SKM-1 treated with dmso at 0.1 percent for 144 hours (cell line): ENCODE measurements around the gene PPP1R14B.

Experiments used
- DNase-seq: peaks from one replicate; lab custom pipeline; 2025; ENCODE audit not compliant: unreplicated experiment; lab: John Stamatoyannopoulos, UW

PPP1R14B gene

DNA sequence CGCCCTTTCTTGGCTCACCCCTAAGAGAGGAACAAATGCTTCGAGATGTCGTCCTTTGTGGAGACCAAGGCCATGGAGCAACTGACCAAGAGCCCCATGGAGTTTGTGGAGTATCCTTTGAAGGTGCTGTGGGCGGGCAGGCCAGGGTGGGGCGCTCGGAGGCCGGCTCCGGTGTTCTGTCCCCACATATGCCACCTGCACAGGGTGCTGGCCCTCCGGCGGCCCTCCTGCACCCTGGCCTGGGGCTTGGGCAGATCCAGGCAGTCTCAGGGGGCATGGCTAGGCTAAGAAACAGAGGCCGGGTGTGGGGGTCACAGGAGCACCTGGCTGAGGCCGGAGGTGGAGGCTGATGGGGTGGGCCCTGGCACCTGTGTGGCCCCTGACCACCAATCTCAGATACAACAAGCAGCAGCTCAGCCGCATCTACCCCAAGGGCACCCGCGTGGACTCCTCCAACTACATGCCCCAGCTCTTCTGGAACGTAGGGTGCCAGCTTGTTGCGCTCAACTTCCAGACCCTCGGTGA lies 14.9 kb upstream of the PPP1R14B start:
- no peak for DNase-seq

DNA sequence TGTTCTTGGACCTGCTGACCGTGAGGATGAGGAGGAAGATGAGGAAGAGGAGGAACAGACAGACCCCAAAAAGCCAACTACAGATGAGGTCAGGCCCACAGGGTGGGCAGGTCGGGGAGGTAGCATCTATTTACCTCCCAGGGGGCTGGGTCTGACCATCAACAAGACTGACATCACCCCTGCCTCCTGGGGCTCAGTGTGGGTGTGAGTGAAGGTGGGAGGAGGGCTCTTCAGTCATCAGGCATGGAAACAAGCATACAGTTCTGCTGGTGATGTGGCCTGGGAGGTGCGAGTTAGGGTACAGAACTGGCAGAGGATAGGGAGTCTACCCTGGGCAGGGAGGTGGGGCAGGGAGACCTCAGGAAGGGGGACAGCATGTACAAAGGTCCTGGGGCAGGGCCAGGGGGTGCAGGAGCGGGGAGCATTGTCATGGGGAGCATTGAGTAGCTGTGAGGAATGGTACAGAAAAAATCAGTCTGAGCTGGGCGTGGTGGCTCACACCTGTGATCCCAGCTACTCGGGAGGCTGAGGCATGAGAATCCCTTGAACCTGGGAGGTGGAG lies 13.5 kb upstream of the PPP1R14B start:
- DNase-seq: no peak

DNA sequence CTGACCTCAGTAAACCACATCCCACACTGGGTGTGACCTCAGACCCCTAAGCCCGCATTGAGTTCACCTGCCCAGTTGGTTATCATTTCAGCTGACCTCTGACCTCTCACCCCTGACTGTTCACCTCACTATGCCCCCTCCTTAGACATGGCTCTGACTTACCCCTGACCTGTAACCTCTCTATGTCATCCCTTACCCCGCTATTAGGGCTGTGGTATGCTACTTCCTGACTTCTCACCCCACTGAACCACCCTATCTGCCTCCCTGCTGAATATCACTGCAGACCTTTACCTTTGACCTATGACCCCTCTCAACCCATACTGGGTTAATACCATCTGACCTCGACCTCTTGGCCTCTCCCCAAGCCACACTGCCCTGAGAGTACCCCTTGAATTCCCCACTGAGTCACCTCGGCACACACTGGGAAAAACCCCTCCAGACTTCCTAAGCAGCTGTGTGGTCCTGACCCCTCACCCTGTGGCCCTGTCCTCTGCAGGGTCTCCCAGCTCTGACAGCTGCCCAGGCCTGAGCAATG lies 12.9 kb upstream of the PPP1R14B start:
- no peak for DNase-seq

DNA sequence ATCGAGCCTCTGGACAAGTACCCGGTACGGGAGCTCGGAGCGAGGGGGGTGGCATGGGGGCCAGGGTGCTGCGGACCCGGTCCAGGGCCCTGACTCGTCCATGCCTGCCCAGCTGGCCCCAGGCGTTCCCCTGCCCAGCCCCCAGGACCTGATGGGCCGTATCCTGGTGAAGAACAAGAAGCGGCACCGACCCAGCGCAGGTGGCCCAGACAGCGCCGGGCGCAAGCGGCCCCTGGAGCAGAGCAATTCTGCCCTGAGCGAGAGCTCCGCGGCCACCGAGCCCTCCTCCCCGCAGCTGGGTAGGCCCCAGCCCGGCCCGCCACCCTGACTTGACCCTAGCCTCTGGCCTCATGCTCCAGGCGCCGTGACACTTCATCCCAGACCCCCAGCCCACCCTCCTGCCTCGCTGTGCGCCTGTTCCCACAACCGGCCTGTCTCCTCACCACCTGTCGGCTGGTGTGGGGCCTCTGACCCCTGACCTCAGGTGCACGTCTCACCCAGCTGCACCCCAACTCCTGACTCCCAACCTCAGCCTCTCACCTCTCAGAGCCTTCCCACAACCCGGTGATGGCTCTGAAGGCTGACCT lies 12.3 kb upstream of the PPP1R14B start:
- DNase-seq: no peak

DNA sequence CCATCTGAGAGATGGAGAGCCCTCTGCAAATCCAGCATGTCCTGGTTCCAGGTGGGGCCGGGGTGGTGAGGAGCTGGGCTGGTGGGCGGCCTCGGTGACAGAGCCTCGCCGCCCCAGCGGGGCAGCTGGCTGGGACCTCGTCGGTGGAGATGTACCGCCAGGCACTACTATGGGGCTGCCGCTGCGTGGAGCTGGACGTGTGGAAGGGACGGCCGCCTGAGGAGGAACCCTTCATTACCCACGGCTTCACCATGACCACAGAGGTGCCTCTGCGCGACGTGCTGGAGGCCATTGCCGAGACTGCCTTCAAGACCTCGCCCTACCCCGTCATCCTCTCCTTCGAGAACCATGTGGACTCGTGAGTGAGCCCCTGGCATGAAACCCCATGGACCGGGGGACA lies 11.6 kb upstream of the PPP1R14B start:
- DNase-seq: no peak

DNA sequence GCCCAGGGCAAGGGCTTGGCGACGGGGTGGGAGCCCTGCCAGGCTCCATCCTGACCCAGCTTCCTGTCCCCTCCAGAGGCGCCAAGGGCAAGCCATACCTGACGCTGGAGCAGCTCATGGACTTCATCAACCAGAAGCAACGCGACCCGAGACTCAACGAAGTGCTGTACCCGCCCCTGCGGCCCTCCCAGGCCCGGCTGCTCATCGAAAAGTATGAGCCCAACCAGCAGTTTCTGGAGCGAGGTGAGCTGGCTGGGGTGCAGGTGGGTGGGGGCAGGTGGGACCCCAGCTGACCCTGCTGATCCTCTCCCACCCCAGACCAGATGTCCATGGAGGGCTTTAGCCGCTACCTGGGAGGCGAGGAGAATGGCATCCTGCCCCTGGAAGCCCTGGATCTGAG lies 9.6 kb upstream of the PPP1R14B start:
- no peak for DNase-seq

DNA sequence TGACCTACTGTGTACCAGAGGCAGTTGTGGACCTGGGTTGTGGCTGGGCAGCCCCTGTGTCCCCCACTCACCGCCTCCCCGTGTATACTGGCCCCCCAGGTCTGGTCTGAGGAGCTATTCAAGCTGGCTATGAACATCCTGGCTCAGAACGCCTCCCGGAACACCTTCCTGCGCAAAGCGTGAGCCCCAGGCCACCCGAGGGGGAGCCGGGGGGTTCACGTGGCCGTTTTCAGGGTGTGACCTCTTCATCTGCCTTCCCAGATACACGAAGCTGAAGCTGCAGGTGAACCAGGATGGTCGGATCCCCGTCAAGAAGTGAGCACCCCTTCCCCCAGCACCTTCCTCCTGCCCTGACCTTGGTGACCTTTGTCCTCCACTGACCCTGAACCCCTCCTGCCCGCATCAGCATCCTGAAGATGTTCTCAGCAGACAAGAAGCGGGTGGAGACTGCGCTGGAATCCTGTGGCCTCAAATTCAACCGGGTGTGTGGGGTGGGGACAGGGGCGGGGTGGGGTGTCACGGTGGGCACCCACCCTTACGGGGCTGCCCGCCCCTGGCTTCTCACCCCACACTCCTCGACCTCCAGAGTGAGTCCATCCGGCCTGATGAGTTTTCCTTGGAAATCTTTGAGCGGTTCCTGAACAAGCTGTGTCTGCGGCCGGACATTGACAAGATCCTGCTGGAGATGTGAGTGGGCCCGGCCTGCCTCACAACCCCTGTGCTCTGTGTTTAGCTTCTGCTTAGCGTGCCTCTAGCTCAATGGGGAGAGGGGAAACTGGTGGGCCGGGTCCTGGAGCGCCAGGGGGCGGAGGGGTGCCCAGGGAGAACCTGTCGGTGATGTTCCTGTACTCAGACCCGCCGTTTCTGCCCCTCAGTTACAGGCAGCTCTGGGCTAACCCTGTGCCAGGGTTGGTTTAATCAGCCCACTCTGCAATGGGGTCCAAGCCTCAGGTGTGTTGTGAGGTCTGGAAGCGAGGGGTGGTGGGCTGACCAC lies 8.7 kb upstream of the PPP1R14B start:
- no peak for DNase-seq

DNA sequence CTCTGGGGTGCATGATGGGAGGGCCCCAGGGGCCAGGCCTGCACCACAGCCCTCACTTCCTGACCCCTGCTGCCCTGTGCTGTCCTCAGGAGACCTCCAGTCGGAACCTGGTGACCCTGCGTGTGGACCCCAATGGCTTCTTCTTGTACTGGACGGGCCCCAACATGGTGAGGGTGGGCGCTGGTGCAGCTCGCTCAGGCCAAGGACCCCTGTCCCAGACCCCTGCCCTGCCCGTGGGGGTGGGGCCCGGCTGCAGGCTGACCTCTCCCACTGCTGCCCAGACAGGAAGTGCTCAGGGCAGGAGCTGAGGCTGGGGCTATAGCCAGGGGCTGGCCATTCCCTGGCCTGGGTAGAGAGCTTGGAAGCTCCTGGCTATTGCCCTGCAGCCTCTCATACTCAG lies 7.6 kb upstream of the PPP1R14B start:
- DNase-seq: no peak

DNA sequence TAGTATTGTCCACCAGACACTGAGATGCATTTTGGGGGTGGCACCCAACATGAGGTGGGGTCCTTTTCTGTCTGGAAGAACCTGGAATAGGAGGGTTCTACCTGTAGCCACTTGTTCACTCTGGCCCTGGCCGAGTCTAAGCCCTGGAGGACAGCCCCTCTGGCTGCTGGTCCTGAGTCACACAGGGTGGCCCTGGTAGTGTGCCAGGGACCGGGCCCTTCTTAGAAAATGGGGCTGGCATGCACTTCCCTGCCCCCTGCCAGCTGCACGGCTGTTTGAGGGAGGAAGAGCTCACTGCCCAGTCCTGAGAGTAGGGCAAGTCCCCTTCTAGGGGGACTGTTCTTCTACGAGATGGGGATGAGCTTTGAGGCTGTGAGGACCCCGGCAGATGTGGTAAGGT lies 6.7 kb upstream of the PPP1R14B start:
- DNase-seq: no peak

DNA sequence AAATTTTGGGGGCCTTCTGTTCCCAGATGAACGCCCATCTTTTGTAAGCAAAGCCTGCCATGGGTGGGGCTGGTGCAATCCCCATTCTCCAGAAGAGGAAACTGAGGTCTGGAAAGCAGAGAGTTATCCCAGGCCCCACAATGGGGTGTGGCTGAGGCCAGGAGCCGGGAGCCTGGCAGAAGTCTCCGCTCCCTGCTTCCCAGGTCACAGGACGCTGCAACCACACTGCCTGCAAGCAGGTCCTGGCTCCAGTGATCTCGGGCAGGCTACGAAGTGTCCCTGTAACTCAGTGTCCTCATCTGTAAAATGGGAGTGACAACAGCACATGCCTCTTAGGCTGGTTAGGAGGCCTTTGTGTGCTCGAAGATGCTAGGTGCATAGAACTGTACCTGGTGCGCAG lies 6.3 kb upstream of the PPP1R14B start:
- no peak for DNase-seq

DNA sequence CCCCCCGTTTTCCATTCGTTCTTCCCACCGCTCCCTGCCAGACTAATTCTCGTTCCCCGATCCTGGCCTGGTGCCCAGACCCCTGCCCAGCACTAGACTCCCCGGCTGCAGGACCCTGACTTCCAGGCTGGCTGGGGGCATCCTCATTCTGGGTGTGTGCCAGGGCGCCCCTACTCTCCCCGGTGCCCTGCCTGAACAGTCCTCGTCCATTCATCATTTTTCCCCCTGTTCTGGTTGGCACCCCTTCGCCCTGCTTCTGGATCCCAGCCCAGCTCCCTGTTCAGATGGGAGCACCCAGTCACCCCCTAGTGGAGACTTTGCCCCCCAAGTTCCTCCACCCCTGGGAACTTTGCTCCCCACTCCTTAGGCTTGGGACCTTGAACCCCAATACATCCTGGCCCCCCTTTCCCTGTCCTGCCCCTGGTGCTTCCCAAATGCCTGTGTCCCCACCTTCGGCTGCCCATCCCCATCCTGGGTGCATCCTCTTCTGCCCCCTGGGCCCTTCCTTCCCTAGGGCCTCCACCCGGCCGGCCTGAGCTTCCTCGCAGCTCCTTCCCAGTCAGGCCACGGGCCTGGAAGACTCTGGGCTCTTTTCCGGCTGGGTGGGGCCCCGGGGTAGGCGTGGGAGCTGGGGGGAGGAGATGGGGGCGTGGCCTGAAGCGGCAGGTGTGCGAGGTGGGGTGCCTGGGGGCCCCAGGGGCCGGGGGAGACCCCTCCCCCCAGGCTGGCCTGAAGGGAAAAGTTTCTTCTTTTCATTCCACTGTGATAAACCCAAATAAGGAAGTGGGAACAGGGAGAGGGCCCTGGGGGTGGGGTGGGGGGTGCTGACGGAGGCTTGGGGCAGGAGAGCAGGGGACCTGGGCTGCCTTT lies 5.5 kb upstream of the PPP1R14B start:
- DNase-seq: no peak

DNA sequence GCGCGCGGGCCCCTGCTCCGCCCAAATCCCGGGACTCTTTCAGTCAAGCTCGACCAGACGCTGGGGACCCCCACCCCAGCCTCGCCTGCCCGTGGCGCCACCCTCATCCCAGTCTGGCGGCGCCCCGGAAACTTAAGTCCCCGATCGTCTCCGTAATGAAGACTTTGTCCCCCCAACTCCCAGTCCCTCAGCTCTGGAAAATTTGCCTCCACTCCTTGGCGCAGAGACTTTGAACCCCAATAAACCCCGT lies 4.9 kb upstream of the PPP1R14B start:
- DNase-seq: no peak

DNA sequence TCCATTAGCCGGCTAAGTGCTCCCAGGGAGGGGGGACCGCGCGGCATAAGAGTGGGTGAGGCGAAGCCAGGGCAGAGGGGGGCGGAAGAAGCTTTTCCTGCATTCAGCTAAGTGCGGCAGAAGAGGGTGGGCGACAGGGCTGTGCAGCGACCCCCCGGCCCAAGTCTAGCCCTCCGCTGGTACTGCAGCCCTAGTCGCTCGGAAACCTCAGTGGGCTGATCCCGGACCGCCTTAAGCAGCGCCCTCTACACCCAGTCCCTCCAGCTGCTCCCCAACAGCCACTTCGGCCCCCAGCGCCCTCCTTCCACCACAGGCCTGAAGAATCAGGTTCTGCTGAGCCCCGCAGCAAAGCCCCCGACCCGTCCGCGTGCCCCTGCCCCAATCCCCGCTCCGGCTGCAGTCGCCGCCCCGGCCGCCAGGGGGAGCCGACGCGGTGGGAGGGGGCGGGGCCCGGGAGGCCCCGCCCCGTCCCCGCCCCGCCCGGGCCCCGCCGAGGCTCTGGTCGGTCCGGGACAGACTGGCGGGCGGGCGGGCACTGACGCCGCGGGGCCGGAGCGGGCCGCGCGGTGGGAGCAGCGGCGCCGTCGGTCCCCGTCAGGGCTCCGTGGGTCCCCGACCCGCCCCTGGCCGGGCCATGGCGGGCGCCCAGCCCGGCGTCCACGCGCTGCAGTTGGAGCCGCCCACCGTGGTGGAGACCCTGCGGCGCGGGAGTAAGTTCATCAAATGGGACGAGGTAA lies 4.4 kb upstream of the PPP1R14B start, which contains the start of gene PLCB3:
TSS of gene PLCB3 (plus strand) at position 515 of the 737 bp plus-strand sequence. CDS start at position 635, 120 bp downstream.
- peak; percentile 32 for DNase-seq

DNA sequence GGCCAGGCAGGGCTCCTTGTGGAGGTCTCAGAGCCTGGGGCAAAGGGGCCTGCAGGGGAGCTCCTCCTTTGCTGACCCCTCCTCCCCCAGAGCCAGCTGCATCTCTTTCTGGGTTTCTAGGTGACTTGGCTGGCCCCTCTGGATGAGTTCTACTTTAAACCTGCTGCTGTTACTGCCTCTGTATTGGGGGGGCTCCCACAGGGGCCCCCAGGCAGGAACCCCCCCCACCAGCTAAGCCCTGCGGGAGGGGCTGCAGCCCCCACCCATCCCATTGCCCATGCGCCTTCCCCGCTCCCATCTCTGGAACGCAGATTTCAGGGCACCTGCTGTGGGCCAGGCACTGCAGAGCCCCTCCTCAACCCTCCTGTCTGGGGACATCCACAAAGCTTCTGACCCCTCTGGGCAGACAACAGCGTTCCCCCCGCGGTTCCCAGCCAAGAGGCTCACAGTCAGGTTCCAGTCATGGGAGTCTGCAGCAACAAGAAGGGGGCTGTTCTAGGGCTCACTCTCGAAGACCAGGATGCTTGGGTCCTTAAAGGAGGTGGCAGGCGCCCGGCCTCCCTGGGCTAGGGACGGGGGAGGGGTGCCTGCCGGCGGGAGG lies 3.8 kb upstream of the PPP1R14B start:
- no peak for DNase-seq

DNA sequence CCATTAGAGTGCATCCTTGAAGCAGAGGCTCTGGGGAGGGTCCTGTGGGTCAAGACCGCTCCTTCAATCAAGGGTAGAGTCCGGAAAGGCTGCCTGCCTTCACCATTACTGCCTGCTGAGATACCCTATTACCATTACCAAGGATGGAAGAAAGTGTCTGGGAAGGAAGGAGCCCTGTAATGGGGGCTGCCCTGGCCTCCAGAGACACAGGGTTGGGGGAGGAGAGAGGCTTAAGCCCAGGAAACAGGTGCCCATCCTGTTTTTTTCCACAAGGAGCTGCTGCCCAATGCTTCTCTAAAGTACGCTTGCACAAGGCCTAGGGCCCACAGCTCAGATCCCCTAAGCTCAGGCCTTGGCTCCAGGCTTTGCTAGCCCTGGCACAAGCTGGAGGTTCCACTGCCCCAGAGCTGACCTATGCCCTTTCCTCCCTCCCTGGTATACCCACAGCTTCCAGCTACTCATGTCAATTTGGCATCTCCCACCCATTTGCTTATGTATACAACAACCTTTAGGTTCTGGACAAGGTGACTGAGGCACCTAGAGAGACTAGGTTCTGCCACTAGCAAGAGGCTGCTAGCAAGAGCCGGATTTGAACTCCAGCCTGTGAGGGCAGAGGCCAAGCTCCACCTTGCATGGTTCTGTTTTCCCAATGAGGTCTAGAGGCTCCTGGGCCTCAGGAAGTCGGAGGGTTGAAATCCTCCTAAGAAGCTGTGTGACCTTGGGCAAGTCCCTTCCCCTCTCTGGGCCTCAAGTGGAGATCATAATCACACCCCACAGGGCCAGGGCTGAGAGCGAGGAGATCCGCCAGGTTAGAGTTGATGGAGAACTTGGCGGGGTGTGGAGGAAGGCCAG lies 3.0 kb upstream of the PPP1R14B start:
- no peak for DNase-seq

DNA sequence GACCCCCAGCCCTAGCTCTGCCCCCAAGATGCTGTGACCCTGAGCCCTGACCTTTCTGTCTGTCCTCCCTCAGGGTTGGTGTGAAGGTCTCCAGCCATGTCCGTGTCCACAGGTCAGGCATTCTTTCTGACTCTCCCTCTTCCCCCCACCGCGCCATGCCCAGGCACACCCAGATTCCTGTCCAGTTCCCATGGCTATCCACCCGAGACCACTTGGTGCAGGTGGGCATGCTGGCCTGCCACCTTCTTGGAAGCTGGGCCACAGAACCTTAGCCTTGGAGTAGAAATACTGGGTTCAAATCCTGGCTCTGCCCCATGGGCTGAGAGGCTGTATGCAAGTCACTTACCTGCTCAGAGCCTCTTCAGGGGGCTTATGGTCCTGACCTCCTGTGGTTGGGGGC lies 2.3 kb upstream of the PPP1R14B start:
- DNase-seq: no peak

DNA sequence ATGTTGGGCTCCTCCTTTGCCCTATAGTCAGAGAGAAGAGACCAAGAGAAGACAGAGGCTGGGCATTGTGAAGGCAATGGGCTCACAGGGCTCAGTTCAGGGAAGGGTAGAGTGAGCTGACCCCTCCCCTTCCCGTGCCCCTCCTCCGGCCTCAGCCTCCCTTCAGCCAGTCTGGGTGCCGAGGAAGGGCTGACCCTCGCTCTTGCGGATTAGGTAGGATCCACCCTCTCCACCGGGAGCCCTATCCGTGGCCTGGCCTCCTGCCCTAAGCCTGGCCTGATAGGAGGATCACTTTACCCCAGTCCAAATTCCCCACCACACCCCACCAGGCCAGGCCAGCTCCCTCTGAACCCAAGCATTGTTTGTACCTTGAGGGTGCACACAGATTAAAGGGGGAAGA lies 1.8 kb upstream of the PPP1R14B start:
- no peak for DNase-seq

DNA sequence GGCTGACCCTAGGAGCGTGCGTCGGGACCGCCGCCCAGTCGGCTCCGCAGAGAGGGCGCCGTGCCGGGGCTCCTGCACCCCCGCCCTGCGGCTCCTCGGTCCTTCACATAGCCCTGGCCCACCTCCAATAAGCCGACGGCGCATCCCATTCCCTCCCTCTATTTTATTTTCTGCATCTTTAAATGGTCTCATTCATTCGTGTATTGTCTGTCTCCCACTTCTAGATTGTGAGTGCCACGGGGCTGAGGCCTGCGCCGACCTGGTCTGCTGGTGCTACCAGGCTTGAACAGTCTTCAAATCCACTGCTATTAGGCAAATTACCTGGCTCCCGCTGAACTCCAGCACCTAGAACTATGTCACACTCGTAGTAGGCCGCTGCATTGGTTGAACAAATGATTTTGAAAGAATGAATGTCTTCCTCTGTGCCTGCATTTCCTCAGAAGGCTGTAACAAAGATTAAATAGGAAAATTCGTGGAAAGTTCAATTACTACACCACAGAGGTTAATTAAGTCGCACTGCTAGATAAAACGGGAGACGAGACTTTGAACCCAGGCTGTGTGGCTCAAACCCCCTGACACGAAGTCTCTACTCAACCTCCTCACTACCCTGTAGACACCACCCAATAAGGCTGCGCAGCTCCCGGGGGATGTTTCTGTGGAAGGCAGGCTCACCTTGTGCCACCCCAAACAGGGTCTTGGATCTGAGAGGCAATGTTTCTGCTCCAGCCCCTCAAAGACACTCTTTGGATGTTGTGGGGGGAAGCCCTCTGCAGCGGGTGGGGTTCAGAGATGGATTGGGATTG lies 1.2 kb upstream of the PPP1R14B start:
- DNase-seq: no peak
